IMR-90 (cell line): ENCODE results near the gene HYAL2. TPM values are rescaled to one million over a fixed set of nuclear protein-coding genes. Genes with fewer than 3 reads are reported as not detected.

Experiments
- ATAC-seq: fragments of 200-7000 bp; cut with Tn5 transposase; 2 replicates; pipeline ENCODE4 v1.9.1; 2020; ENCODE audit warnings: low read depth, mild to moderate bottlenecking, moderate library complexity
- BruUV-seq: library from RNA; stranded (reverse); fragments of 400-500 nt; replicated peaks from 2 replicates; lab custom pipeline; 2021; lab: Mats Ljungman, UMichigan
- CTCF ChIA-PET: fragments of 300-600 bp; formaldehyde crosslinking; extraction: SDS; loops from one replicate; lab custom pipeline; 2021; ENCODE audit warnings: antibody characterized with exemption; lab: Yijun Ruan, JAX
- POLR2A ChIA-PET: fragments of 300-600 bp; sonication (Branson Sonifier 250); formaldehyde crosslinking; loops from one replicate; lab custom pipeline; 2022; ENCODE audit warnings: antibody characterized with exemption; ENCODE audit not compliant: unreplicated experiment; lab: Charles Lee
- DNase-seq: peaks from one replicate; pipeline ENCODE4 v3.0.0; 2013
- H2AFZ ChIP-seq: replicated peaks from 2 replicates; pipeline ENCODE3; 2013; ENCODE audit warnings: low read length, mild to moderate bottlenecking; ENCODE audit not compliant: poor library complexity
- H2AK5ac ChIP-seq: 2 replicates; pipeline ENCODE4 v1.6.1; 2013; ENCODE audit warnings: low read depth, low read length, inconsistent platforms
- H2AK9ac ChIP-seq: replicated peaks from 2 replicates; pipeline ENCODE3; 2013; ENCODE audit warnings: mild to moderate bottlenecking, low read depth, low read length, moderate library complexity; ENCODE audit not compliant: poor library complexity
- H2BK120ac ChIP-seq: 2 replicates; pipeline ENCODE4 v1.6.1; 2013; ENCODE audit warnings: low read depth, low read length, inconsistent platforms
- H2BK15ac ChIP-seq: 3 replicates; pipeline ENCODE4 v1.6.1; 2013; ENCODE audit warnings: low read depth, low read length, inconsistent platforms
- H2BK20ac ChIP-seq: 2 replicates; pipeline ENCODE4 v1.6.1; 2013; ENCODE audit warnings: low read depth, mild to moderate bottlenecking, inconsistent platforms, low read length, moderate library complexity
- H2BK5ac ChIP-seq: 2 replicates; pipeline ENCODE4 v1.6.1; 2013; ENCODE audit warnings: mild to moderate bottlenecking, low read depth, low read length, inconsistent platforms; ENCODE audit not compliant: poor library complexity, severe bottlenecking
- H3K14ac ChIP-seq: replicated peaks from 2 replicates; pipeline ENCODE4 v1.6.1; 2013; ENCODE audit warnings: low read depth, low read length, inconsistent platforms
- H3K18ac ChIP-seq: 2 replicates; pipeline ENCODE4 v1.6.1; 2013; ENCODE audit warnings: low read depth, low read length, control low read depth
- H3K23ac ChIP-seq: 2 replicates; pipeline ENCODE4 v1.6.1; 2013; ENCODE audit warnings: low read depth, low read length, inconsistent platforms
- H3K27ac ChIP-seq: 2 replicates; pipeline ENCODE4 v1.5.1; 2013; ENCODE audit warnings: mild to moderate bottlenecking, control low read depth, low read length; ENCODE audit not compliant: insufficient read depth
- H3K27me3 ChIP-seq: 2 replicates; pipeline ENCODE4 v1.6.1; 2013; ENCODE audit warnings: low read length; ENCODE audit not compliant: control insufficient read depth, insufficient read depth
- H3K36me3 ChIP-seq: 2 replicates; pipeline ENCODE4 v1.6.1; 2013; ENCODE audit warnings: low read length, mixed read lengths; ENCODE audit not compliant: control insufficient read depth, insufficient read depth
- H3K4ac ChIP-seq: 2 replicates; pipeline ENCODE4 v1.6.1; 2013; ENCODE audit warnings: low read depth, low read length, inconsistent platforms
- H3K4me1 ChIP-seq: 2 replicates; pipeline ENCODE4 v1.6.1; 2013; ENCODE audit warnings: low read length, mixed read lengths; ENCODE audit not compliant: control insufficient read depth, insufficient read depth
- H3K4me2 ChIP-seq: 2 replicates; pipeline ENCODE4 v1.6.1; 2013; ENCODE audit warnings: low read depth, mild to moderate bottlenecking, control low read depth, low read length, moderate library complexity
- H3K4me3 ChIP-seq: 2 replicates; pipeline ENCODE4 v1.5.1; 2013; ENCODE audit warnings: low read depth, mild to moderate bottlenecking, control low read depth, low read length, moderate library complexity; ENCODE audit not compliant: insufficient read depth
- H3K56ac ChIP-seq: 2 replicates; pipeline ENCODE4 v1.6.1; 2013; ENCODE audit warnings: low read length, inconsistent platforms; ENCODE audit not compliant: insufficient read depth; ENCODE audit errors: extremely low read depth
- H3K79me1 ChIP-seq, 2 experiments: 2 replicates each; pipeline ENCODE4 v1.6.1; 2013; ENCODE audit warnings: low read length in 2 of 2, inconsistent platforms in 1 of 2, low read depth in 1 of 2
- H3K9ac ChIP-seq: 2 replicates; pipeline ENCODE4 v1.6.1; 2013; ENCODE audit warnings: low read depth, low read length, control low read depth
- H3K9me1 ChIP-seq: 2 replicates; pipeline ENCODE4 v1.6.1; 2013; ENCODE audit warnings: low read length, inconsistent platforms; ENCODE audit not compliant: insufficient read depth
- H3K9me3 ChIP-seq: 2 replicates; pipeline ENCODE4 v1.6.1; 2013; ENCODE audit warnings: low read length; ENCODE audit not compliant: control insufficient read depth, insufficient read depth
- H4K20me1 ChIP-seq: 2 replicates; pipeline ENCODE4 v1.6.1; 2013; ENCODE audit warnings: low read length, inconsistent platforms; ENCODE audit not compliant: insufficient read depth
- H4K5ac ChIP-seq: 2 replicates; pipeline ENCODE4 v1.6.1; 2013; ENCODE audit warnings: mild to moderate bottlenecking, low read depth, low read length, control low read depth
- H4K8ac ChIP-seq, 2 experiments: 2 replicates each; pipeline ENCODE4 v1.6.1; 2013; ENCODE audit warnings: low read depth in 2 of 2, low read length in 2 of 2, control low read depth in 1 of 2, inconsistent platforms in 1 of 2
- H4K91ac ChIP-seq: 2 replicates; pipeline ENCODE4 v1.6.1; 2013; ENCODE audit warnings: low read depth, low read length, inconsistent platforms; ENCODE audit not compliant: insufficient read depth
- BHLHE40 ChIP-seq: fragments of 150-350 bp; IDR thresholded peaks from 2 replicates; pipeline ENCODE4 v1.6.1; 2016; ENCODE audit warnings: mild to moderate bottlenecking, low read depth, low read length
- CEBPB ChIP-seq: IDR thresholded peaks from 2 replicates; pipeline ENCODE4 v1.6.1; 2012; ENCODE audit warnings: low read depth, low read length, improper control_type of control experiment
- CTCF ChIP-seq: conservative IDR thresholded peaks from 2 replicates; pipeline ENCODE4 v1.5.1; 2012; ENCODE audit warnings: mild to moderate bottlenecking, low read depth, low read length, improper control_type of control experiment
- MAFK ChIP-seq: IDR thresholded peaks from 2 replicates; pipeline ENCODE4 v1.6.1; 2012; ENCODE audit warnings: low read depth, low read length, improper control_type of control experiment
- MAZ ChIP-seq: IDR thresholded peaks from 2 replicates; pipeline ENCODE4 v1.6.1; 2012; ENCODE audit warnings: low read depth, mild to moderate bottlenecking, low read length, improper control_type of control experiment, moderate library complexity, borderline replicate concordance
- MXI1 ChIP-seq: IDR thresholded peaks from 2 replicates; pipeline ENCODE4 v1.6.1; 2012; ENCODE audit warnings: low read depth, mild to moderate bottlenecking, low read length, moderate library complexity, borderline replicate concordance
- POLR2A ChIP-seq: IDR thresholded peaks from 2 replicates; pipeline ENCODE4 v1.6.1; 2012; ENCODE audit warnings: mild to moderate bottlenecking, low read depth, low read length
- RAD21 ChIP-seq: IDR thresholded peaks from 2 replicates; pipeline ENCODE4 v1.6.1; 2012; ENCODE audit warnings: low read length, improper control_type of control experiment
- RCOR1 ChIP-seq: IDR thresholded peaks from 2 replicates; pipeline ENCODE4 v1.6.1; 2012; ENCODE audit warnings: mild to moderate bottlenecking, low read length, improper control_type of control experiment; ENCODE audit not compliant: insufficient replicate concordance
- RFX5 ChIP-seq: IDR thresholded peaks from 2 replicates; pipeline ENCODE4 v1.8.0; 2012; ENCODE audit warnings: low read depth, mild to moderate bottlenecking, low read length, moderate library complexity
- whole genome bisulfite sequencing, 2 experiments: methylation state at CpG; one replicate each; pipeline versions ENCODE4 v1.1.5 to v1.1.7; 2013; ENCODE audit warnings: missing lambda C conversion rate in 2 of 2; ENCODE audit not compliant: insufficient read length in 1 of 2; ENCODE audit errors: extremely low coverage in 2 of 2; 5-methylcytosine and 5-hydroxymethylcytosine counted together
- dilution Hi-C: fragments of 300-500 bp; cut with HindIII; formaldehyde crosslinking; loops from one replicate; pipeline ENCODE4 v1.14.3; 2018; ENCODE audit warnings: low sequenced_read_pairs; ENCODE audit not compliant: unreplicated experiment
- in situ Hi-C: fragments of 300-500 bp; cut with MboI; formaldehyde crosslinking; loops from 3 replicates; pipeline ENCODE4 v1.14.3; 2019; ENCODE audit warnings: low sequenced_read_pairs, inconsistent platforms, mixed read lengths
- intact Hi-C: fragments of 100-400 bp; cut with micrococcal nuclease; formaldehyde crosslinking; loops from 2 replicates; pipeline ENCODE4 v1.10.0; 2022
- polyA plus RNA-seq, 3 experiments: library from polyadenylated mRNA; depleted of rRNA; stranded (reverse); fragments of >200 nt; gene quantifications; 2 replicates each; pipeline ENCODE4 v1.2.3, GENCODE V29; 2012; ENCODE audit warnings: low replicate concordance in 1 of 3
- total RNA-seq: library from RNA; depleted of rRNA; stranded (reverse); fragments of >200 nt; gene quantifications from 2 replicates; pipeline ENCODE4 v1.2.3, GENCODE V29; 2012
- TF ChIP-seq, protein P1 (sequence below): fragments of 150-350 bp; IDR thresholded peaks from 2 replicates; pipeline ENCODE4 v1.6.1; 2016; ENCODE audit warnings: low read depth, mild to moderate bottlenecking, low read length, moderate library complexity, borderline replicate concordance
- TF ChIP-seq, protein P2 (sequence below): fragments of 150-350 bp; IDR thresholded peaks from 2 replicates; pipeline ENCODE4 v1.6.1; 2017; ENCODE audit warnings: mild to moderate bottlenecking, antibody characterized with exemption, low read length, low read depth

The HYAL2 gene
- total and polyA plus RNA-seq, 2 of the 4 experiments (the other 2 are of a cell fraction): 56.8 to 104 TPM

DNA sequence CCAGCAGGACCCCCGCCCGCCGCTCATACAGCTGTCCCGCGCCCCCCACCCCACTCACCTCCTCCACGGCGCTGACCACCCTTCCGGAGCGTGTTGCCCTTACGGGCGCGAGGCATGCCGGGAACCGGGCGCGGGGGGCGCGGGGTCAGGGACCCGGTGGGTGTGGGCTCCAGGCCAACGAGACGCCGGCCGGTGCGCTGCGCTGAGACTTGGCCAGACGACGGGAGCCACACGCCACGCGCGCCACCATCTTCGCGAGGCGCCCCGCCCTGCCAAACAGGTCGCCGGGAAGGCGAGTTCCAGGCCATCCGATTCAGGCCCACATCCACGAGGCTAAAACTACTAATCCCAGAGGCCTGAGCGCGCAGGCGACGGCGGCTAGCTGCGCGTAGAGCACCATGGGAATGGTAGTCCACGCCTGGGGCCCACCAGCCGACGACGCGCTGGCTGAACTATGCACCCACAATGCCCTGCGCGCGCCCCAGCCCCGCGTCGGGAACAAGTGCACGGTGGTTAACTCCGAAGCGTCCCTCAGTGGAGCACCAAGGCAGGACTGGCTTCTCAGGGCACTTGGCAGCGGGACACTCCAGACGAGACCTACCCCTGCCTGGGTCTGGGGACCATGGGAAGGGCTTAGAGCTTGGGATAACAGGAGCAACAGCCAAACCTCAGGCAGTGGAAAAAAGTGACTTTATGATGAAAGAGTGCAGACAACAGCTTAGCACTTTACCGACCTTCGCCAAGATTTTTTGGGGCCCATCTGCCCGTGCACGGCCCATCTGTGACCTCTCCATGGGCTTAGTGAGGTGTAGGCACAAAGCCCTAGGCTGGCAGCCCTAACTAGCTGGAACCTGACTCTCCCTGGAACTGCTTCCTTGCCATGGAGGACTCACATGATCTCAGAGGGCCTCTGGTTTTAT is 30.1 kb downstream of the HYAL2 start, which contains the start of gene IFRD2:
Gene IFRD2, minus strand, starts transcription at position 271 of the 920 bp plus-strand sequence. Its CDS starts 155 bp downstream, at position 116.
- Histone ChIP-seq H4K20me1 (no peaks in the 10 kb centered on the region), H3K36me3 (peaks cover 25% of the 10 kb centered on the region), H2AK5ac (peak within 1 kb of the TSS; percentile 99), H2BK120ac (peak within 1 kb of the TSS; percentile 28; the same call in 1 of the 2 replicates), H3K27me3 (no peaks in the 10 kb centered on the region), H3K4ac (peak within 1 kb of the TSS; percentile 93), H3K4me3 (peak within 1 kb of the TSS; percentile 68), H3K18ac (0 out of 2 replicates have a peak within 1 kb of the TSS, but pooled peaks have one; percentile 8), H3K9me1 (no peaks in the 10 kb centered on the region; the same call in 1 of the 2 replicates), H2BK15ac (0 out of 3 replicates have a peak within 1 kb of the TSS, but pooled peaks have one; percentile 43), H2BK5ac (peak within 1 kb of the TSS; percentile 55), H4K8ac (peak within 1 kb of the TSS; percentile 86 to 99), H3K4me2 (peak within 1 kb of the TSS; percentile 97), H3K4me1 (peaks cover 8% of the 10 kb centered on the region), H3K23ac (peak within 1 kb of the TSS; percentile 88; the same call in 1 of the 2 replicates), H4K91ac (peak within 1 kb of the TSS; percentile 90), H2AK9ac (peak within 1 kb of the TSS; percentile 100), H3K79me1 (peaks cover 14 to 31% of the 10 kb centered on the region in 2 experiments), H2AFZ (peak within 1 kb of the TSS; percentile 96), H2BK20ac (no peak within 1 kb of the TSS), H3K27ac (peak within 1 kb of the TSS; percentile 49), H4K5ac (peak within 1 kb of the TSS; percentile 90), H3K9ac (peak within 1 kb of the TSS; percentile 83), H3K9me3 (no peaks in the 10 kb centered on the region), H3K14ac (peak within 1 kb of the TSS; percentile 86), H3K56ac (peak within 1 kb of the TSS; percentile 82)
- dilution Hi-C loops: no loop called here
- ATAC-seq: peak; percentile 98
- intact Hi-C loops: no loop called here
- BruUV-seq: no TSS peak
- in situ Hi-C loops: no loop called here
- ChIA-PET POLR2A (interaction anchor here (1.1 kb wide), 1 partner anchor 45 kb away, joined by 3 read pairs; no protein-coding TSS in a partner anchor), CTCF (interaction anchor here (0.6 kb wide), 1 partner anchor 1248 kb away, joined by 3 read pairs; no protein-coding TSS in a partner anchor)
- WGBS, 2 experiments: 2% methylated on average over 33 of the region's 67 CpGs; no CpG with 5 or more reads in 1 of the 2 experiments
- DNase-seq: peak; percentile 97
- TF ChIP-seq BHLHE40 (peak; percentile 45; the same call in 1 of the 2 replicates), MAFK (no peak), MAZ (peak; percentile 87), RFX5 (no peak), CEBPB (no peak), RAD21 (no peak), CTCF (no peak), MXI1 (peak; percentile 88), POLR2A (peak; percentile 72; the same call in 1 of the 2 replicates), RCOR1 (no peak)
- TF ChIP-seq, protein P1, sequence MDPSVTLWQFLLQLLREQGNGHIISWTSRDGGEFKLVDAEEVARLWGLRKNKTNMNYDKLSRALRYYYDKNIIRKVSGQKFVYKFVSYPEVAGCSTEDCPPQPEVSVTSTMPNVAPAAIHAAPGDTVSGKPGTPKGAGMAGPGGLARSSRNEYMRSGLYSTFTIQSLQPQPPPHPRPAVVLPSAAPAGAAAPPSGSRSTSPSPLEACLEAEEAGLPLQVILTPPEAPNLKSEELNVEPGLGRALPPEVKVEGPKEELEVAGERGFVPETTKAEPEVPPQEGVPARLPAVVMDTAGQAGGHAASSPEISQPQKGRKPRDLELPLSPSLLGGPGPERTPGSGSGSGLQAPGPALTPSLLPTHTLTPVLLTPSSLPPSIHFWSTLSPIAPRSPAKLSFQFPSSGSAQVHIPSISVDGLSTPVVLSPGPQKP: no peak
- TF ChIP-seq, protein P2, sequence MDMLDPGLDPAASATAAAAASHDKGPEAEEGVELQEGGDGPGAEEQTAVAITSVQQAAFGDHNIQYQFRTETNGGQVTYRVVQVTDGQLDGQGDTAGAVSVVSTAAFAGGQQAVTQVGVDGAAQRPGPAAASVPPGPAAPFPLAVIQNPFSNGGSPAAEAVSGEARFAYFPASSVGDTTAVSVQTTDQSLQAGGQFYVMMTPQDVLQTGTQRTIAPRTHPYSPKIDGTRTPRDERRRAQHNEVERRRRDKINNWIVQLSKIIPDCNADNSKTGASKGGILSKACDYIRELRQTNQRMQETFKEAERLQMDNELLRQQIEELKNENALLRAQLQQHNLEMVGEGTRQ: peak; percentile 41; the same call in 1 of the 2 replicates
